Choroid plexus epithelial cell (primary cell): ENCODE data around the gene AREL1.

Experiments used
- DNase-seq: peaks from one replicate; pipeline ENCODE4 v3.0.0-alpha.2; 2010; ENCODE audit warnings: low read depth
- H3K4me3 ChIP-seq: 2 replicates; pipeline ENCODE4 v1.5.1; 2011; ENCODE audit warnings: low read depth, mild to moderate bottlenecking, control low read depth, low read length, moderate library complexity
- CTCF ChIP-seq: conservative IDR thresholded peaks from 2 replicates; pipeline ENCODE4 v1.5.1; 2011; ENCODE audit warnings: low read depth, mild to moderate bottlenecking, control low read depth, inconsistent platforms, low read length, moderate library complexity

Gene AREL1

GRCh38 chr14:74698465-74698864 is 14.4 kb downstream of the AREL1 start:
- no peak for TF ChIP-seq CTCF
- no peak overlapping the region for H3K4me3 ChIP-seq
- no peak for DNase-seq

GRCh38 chr14:74697976-74698375 is 14.9 kb downstream of the AREL1 start:
- no peak for TF ChIP-seq CTCF
- no peak overlapping the region for H3K4me3 ChIP-seq
- DNase-seq: no peak

GRCh38 chr14:74697543-74697942 is 15.3 kb downstream of the AREL1 start:
- TF ChIP-seq CTCF: no peak
- peak; percentile 41 for DNase-seq
- no peak overlapping the region for H3K4me3 ChIP-seq

GRCh38 chr14:74697011-74697410 is 15.9 kb downstream of the AREL1 start:
- DNase-seq: no peak
- no peak overlapping the region for H3K4me3 ChIP-seq
- TF ChIP-seq CTCF: no peak

GRCh38 chr14:74695406-74695805 is 17.5 kb downstream of the AREL1 start:
- H3K4me3 ChIP-seq: no peak overlapping the region
- DNase-seq: no peak
- TF ChIP-seq CTCF: no peak

GRCh38 chr14:74693191-74693590 is 19.7 kb downstream of the AREL1 start:
- TF ChIP-seq CTCF: no peak
- DNase-seq: no peak
- no peak overlapping the region for H3K4me3 ChIP-seq

- no peak for TF ChIP-seq CTCF
- H3K4me3 ChIP-seq: no peak overlapping the region
- no peak for DNase-seq
Measured at GRCh38 chr14:74691456-74691855, 21.4 kb downstream of the AREL1 start.
